Globus pallidus (tissue), 1 donor: ENCODE results near the gene SPIRE2.
"Not testable (repeated sequence)": the region's sequence is repeated elsewhere in the genome, so short reads cannot be mapped to it uniquely, and the experiment has no call there.

Experiments used
- DNase-seq: peaks from one replicate; pipeline ENCODE4 v3.0.0-alpha.2; 2015; ENCODE audit warnings: low spot score

SPIRE2 gene

DNA sequence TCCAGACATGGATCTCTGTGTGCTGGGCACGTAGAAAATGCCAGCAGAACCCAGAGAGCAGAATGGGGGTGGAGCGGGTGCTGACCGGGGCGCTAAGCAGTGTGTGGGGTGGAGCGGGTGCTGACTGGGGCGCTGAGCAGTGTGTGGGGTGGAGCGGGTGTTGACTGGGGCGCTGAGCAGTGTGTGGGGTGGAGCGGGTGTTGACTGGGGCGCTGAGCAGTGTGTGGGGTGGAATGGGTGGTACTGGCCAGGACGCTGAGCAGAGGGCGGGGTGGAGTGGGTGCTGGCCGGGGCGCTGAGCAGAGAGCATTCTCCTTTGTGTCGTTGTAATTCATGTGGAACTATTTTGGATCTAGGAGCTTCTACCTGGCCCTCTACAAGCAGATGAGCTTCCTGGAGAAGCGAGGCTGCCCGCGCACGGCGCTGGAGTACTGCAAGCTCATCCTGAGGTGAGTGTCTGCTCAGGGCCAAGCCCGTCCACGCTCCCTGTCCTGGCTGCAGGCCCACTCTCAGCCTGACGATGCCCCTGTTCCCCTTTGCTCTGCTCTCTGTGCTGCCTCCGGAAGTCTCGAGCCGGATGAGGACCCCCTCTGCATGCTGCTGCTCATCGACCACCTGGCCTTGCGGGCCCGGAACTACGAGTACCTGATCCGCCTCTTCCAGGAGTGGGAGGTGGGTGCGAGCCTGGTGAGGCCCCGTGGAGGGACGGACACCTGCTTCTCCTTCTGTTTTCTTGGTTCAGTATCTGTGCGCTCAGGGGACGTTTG lies 70.1 kb downstream of the SPIRE2 start:
- DNase-seq: no peak

GRCh38 chr16:89899879-89900481 lies 71.7 kb downstream of the SPIRE2 start:
- DNase-seq: no peak

- no peak for DNase-seq
Observed at GRCh38 chr16:89900885-89901284, 72.6 kb downstream of the SPIRE2 start.

DNA sequence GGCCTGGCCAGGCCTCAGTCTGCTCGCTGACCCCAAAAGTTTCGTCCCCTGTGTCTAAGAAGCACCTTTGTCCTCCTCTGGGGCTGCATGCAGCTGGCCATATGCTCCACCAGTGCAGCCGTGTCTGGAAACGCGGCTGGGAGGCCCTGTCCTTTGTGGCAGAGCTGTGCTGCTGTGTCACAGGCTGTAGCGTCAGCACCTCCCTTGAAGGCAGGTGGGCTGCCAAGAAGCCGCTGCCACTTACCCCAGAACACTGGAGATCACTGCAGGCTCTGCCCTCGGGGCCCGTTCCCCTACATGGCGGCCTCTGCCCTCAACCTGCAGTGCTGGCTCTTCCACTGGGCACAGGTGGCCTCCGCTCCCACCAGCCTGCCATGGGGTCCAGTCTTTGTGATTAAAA lies 74.7 kb downstream of the SPIRE2 start:
- no peak for DNase-seq

DNA sequence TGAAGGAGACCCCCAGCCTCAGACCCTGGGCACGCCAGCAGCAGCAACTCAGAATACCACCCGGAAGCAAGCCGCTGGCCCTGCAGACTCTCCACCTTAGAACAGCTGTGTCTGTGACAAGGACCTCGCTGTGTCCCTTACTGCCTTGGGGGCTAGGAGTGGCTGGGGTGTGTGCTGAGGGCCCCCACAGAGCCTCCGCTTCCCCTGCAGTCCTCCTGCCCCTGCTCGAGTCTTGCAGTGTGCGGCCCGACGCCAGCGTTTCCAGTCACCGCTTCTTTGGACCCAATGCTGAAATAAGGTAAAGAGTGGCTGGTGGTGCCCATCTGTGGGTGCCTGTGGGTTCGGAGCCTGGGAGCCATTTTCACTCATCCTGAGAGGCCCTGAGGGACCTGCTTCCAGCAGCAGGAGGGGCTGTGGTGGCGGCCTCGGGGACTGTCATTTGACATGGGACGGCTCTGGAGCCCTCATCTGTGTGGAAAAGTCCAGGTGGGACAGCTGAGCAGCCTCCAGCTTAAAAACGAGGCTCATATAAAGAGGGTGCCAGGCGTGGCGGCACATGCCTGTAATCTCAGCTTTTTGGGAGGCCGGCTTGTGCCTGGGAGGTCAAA lies 75.7 kb downstream of the SPIRE2 start:
- DNase-seq: no peak

DNA sequence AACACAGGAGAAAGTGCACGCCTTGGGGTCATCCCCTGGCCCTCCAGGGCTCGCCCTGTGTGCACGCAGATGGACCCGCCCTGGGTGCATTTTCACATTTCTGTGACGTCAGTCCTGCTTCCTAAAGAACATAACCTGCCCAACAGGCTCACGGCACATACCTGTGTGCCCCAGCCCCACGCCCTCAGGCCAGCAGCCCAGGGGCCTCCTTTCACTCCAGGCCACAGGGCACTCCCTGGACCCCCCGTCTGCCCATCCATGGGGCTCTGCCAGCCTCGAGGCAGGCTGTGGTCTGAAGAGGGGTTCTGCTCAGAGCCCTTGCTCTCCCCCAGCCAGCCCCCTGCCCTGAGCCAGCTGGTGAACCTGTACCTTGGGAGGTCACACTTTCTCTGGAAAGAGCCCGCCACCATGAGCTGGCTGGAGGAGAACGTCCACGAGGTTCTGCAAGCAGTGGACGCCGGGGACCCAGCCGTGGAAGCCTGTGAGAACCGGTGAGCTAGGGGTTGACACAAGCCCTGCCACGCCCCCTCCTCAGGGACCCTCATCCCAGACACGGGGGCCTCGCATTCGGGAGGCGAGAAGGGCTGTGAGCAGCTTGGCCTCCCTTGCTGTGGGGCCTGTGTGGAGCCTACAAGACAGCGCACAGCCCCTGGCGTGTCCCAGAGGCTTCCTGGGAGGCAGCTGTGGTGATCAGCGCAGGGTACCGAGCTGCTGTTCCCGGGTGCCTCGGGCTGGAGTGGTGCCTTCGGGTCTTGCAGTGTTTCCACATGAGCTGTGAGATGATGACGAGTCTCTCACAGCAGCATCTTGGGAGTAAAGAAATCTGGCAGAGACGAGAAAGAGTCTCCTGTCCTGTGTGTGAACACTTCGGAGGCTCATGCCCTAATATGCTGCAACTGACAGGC lies 76.6 kb downstream of the SPIRE2 start:
- no peak for DNase-seq

DNA sequence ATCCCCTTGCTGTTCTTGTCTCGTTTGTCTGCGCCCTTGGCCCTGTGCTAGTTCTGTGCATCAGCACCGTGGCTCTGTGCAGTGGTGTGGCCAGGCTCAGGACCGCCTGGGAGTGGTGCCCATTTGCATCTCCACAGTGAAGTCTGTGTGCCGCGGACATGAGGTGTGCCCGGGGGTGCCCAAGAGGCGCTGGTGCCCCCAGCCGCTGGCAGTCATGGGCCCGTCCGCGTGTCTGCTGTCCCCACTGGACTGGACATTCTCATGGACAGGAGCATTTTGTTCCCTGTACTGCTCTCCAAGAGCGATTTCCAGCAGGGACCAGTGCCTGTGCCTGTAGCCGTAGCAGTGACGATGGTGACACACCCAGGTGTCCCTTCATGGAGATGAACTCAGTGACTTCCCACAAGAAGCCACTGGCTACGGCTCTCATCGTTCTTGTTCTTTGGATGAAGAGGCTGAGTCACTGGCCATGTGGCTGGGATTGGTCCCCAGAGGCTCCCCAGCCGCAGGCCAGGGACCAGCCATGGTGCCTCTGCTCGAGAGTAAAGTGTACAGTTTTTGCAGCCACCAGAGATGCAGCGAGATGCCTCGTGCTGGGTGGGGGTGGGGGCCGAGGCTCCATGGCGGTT lies 77.3 kb downstream of the SPIRE2 start:
- no peak for DNase-seq

DNA sequence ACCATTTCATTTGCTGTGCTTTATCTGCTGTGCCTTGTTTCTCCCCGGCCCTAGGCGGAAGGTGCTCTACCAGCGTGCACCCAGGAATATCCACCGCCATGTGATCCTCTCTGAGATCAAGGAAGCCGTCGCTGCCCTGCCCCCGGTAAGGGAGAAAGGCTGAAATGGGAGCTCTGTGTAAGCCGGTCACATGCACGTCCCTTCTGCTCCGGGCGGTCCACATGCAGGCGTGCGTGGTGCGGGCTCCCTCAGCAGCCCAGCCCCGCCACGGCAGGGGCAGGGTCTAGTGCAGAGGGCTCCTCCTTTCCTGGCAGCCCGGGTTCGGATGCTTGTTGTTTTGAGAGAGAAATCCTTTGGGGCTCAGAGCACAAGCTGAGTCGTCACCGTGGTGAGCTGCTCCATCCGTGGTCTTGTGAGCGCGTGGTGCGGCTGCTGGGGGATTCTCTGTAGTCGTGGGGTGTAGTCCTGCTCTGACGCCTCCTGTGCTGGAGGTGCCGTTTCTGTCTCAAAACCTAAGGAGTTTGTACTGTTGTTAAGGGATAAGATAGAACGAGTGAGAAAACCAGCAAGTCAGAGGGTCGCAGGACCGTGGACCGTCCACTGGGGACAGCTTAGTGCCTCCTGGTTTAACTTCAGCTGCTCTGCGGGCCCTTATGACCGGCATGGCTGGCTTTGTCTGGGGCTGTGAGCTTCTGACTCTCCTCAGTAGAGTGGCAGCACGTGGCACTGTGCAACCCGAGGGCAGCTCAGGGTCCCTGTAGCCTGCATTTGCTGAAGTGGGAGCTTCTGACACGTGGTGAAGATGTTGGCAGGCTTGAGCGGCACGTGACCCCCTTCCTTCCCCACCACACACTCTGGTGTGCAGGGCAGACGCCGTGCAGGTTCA lies 78.1 kb downstream of the SPIRE2 start:
- DNase-seq: no peak

- DNase-seq: no peak
Observed at GRCh38 chr16:89907055-89907814, 79.0 kb downstream of the SPIRE2 start.

GRCh38 chr16:89908236-89908635 lies 80.0 kb downstream of the SPIRE2 start:
- DNase-seq: no peak

- peak; percentile 74 for DNase-seq
Observed at GRCh38 chr16:89909777-89910716, 81.8 kb downstream of the SPIRE2 start.

DNA sequence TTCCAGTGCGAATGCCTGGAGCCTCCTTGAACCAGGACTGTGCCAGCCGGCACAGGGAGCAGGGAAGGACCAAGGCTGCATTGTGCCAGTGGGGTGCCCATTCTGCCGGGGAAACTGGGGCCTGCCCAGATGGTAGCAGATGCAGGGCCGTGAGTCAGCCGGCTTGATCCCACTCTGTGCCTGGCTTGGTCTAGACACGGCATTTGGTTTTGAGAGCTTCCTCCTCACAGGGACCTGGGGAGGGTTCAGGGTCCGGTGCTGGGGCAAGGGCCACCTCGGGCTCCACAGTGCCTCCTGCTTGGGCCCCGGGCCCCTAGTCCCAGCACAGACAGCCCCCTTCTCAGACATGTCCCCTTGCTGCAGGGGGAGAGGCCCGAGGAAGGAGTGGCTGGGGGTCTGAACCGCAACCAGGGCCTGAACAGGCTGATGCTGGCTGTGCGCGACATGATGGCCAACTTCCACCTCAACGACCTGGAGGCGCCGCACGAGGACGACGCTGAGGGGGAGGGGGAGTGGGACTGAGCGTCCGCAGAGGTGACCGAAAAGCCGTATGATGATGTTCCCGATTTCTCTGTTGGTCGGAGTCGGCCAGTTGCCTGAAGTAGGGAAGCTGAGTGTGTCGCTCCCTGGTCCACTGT lies 82.6 kb downstream of the SPIRE2 start:
- no peak for DNase-seq

DNA sequence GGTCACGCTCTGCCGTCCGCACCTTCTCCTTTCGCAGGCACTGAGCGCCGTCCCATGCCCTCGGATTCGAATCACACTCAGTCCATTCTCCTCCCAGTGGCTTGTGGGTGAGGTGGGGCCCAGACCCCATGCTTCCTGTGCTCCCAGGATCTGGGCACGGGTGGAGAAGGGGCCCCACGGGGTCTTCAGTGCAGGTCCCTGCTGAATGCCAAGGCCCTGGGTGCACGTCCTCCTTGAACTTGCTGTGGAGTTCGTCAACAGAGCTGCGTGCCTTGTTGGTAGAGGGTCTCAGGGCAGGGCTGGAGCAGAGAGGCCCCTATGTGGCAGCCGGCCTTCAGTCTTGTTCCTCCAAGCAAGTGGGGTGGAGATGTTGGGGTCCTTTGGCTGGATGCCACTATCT lies 83.1 kb downstream of the SPIRE2 start:
- no peak for DNase-seq

DNA sequence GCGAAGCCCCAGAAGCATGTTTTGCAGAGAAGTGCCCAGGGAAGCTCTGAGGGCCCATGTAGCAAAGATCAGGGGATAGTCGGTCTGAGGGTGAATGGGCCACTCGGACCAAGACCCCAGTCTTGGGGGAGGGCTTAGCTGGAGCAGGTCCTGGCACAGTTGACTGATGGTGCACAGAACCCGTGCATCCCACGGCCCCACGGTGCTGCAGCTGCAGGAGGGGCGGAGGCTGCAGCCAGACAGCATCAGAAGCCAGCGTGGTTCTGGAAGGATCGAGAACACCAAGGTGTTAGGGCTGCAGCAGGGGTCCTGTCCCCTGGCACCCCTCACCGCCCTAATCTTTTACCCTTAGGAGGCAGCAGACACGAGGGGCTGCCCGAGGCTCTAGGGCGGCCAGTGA lies 83.9 kb downstream of the SPIRE2 start:
- no peak for DNase-seq

DNA sequence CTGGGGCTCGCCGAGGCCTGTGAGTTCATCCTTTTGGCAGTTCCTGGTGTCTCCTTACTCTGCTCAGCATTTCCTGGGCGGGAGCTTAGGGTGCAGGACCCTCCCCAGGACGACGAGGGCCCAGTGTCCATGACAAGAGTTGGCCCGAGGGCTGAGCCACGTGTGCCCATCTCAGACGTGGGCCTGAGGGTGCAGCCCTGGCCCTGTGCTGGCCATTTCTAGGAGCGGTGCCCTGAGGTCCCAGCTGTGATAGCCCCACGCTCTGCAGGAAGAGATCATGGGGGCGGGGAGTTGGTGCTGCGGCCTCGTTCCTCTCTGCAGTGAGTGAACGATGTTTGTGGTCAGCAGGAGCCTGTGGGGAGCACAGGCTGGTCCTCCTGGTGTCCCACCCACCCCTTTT lies 84.4 kb downstream of the SPIRE2 start:
- no peak for DNase-seq

DNA sequence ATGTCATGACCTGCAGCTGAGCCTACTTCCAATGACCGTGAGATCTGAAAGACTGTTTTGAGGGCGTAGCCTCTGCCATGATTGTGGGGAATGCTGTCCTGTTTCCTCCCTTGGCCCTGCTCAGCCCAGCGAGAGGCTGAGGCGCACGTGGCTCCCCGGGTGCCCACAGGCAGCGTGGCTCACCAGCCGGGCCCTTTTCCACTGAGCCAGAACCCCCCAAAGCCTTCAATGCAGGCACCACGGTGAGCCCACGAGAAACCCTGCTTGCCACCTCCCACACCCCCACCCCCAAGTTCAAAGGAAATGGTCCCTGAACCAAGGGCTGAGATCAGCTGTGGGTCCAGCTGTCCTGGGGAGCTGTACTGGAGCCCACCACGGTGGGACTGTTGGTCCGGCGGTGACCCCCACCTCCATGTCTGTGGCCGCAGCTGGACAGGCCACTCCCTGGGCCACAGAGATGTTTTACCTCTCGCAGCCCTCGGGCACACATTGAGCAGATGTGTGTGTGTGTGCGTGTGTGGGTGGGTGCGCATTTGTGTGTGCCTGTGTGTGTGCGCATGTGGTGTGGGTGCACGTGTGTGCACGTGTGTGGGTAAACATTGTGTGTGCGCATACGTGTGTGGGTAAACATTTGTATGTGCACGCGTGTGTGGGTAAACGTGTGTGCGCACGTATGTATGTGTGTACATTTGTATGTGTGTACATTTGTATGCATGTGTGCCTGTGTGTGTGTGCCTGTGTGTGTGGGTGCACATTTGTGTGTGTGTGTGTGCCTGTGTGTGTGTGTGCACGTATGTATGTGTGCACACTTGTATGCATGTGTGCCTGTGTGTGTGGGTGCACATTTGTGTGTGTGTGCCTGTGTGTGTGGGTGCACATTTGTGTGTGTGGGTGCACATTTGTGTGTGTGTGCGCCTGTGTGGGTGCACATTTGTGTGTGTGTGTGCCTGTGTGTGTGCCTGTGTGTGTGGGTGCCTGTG lies 85.4 kb downstream of the SPIRE2 start:
- DNase-seq: no peak

DNA sequence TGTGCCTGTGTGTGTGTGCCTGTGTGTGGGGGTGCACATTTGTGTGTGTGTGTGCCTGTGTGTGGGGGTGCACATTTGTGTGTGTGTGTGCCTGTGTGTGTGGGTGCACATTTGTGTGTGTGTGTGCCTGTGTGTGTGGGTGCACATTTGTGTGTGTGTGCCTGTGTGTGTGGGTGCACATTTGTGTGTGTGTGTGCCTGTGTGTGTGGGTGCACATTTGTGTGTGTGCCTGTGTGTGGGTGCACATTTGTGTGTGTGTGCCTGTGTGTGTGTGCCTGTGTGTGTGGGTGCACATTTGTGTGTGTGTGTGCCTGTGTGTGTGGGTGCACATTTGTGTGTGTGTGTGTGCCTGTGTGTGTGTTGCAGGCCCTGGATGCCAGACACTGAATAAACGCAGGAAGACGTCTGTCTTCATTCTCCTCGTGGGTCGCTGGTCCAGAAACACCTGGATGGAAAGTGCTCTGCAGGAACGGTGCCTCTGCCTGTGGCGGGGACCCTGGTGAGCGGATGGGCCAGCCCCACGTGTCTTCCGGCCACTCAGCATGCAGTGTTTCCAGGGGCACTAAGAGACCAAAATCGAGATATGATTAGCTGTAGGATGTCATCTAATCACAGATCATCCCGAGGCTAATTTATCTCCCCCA lies 86.5 kb downstream of the SPIRE2 start:
- not testable (repeated sequence) for DNase-seq
